ENCODE measurements around the gene TMEM229B. TPM values are rescaled to one million over a fixed set of nuclear protein-coding genes. Genes with fewer than 3 reads are reported as not detected.

Gene TMEM229B
- polyA plus RNA-seq, 1 of the 3 experiments (the other 2 are of a cell fraction): 0.16 TPM

DNA sequence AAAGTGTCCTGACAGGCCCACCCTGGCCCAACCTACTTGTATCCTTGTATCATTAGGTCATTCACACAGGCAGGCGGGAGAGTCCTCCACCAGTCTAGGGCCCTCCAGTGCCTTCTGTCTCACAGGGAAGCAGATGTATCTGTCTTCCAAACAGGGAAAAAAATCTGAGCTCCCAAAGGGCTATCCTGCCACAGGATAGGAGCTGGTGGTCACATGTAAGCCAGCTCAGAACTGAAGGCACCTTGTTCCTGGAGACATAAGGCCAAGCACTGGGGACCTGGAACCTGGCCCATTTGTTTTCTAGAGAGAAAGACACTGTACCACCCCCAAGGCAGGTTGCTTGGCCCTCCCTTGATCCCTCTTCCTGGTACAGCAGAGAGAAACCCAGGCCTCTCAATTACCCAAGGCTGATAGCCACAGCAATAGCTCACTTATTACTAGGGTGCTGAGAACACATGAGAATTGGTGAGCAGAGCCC, 25.1 kb upstream of the TMEM229B start (continued):
- TF ChIP-seq, protein P1, sequence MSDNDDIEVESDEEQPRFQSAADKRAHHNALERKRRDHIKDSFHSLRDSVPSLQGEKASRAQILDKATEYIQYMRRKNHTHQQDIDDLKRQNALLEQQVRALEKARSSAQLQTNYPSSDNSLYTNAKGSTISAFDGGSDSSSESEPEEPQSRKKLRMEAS (IDR thresholded peaks at IDR 0.05; ENCODE audit: low read depth): no peak

DNA sequence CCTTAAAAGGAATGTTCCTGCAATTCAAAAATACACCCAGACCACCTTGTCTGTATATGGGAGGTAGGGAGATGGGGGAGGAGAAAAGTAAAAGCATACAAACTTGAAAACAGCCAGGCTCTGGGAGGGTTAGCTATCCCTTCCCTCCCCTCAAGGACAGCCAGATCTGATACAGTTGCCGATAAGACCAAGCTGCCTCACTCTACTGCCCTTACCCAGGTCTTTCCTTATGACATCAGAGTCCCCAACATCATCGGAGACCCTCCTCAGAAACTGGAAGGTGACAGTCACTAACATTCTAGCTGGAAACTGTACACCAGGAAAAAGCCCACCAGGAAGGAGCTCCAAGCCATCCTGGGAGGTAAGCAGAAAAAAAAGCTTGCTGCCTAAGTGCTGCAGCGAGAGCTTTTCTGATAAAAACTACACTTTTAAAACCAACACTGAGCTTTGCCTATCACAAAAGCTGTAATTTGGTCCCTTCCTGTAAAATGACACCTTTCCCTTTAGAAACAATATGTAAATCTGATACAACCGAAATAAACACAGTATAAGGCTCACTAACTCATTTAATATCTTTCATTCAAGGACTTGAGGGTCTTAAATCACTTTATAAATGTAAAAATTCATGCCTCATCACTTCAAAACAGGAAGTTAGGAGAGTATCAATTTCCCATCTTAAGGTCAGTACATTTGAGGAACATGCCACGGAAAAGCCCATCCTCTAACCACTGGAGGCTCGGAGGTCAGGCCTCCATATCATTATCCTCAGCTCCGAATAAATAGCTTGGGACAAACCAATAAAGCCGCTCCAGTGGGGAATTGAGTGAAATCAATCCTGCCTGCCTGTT, 24.2 kb upstream of the TMEM229B start:
- POLR2A ChIA-PET: no interaction called here
- 84% methylated on average over 8 of the region's 8 CpGs for WGBS (ENCODE audit: low lambda C conversion rate)
- no peaks in the 10 kb centered on the region for H3F3A ChIP-seq (replicated peaks; ENCODE audit: insufficient read depth)
- H3K9me2 ChIP-seq: no peaks in the 10 kb centered on the region
- no peak overlapping the region for H3K4me3 ChIP-seq (ENCODE audit: low read depth in 2 of 2, low read length in 1 of 2)
- H3K27ac ChIP-seq (ENCODE audit: low read depth in 2 of 2, low read length in 1 of 2): no peak overlapping the region
- no peak overlapping the region for H2AFZ ChIP-seq (ENCODE audit: low read depth)
- no peak for DNase-seq
- no peaks in the 10 kb centered on the region for H3K9me3 ChIP-seq
- H3K79me2 ChIP-seq (ENCODE audit: insufficient read depth): no peaks in the 10 kb centered on the region
- no peak overlapping the region for H3K9ac ChIP-seq
- no peaks in the 10 kb centered on the region for H4K20me1 ChIP-seq (ENCODE audit: insufficient read depth)
- TF ChIP-seq RFX5 (IDR thresholded peaks at IDR 0.05; ENCODE audit: low read length) (no peak), POLR2AphosphoS5 (IDR thresholded peaks at IDR 0.05; ENCODE audit: low read depth, low read length) (no peak), MXI1 (IDR thresholded peaks at IDR 0.05; ENCODE audit: low read depth, low read length) (no peak), RAD21 (IDR thresholded peaks at IDR 0.05; ENCODE audit: low read length) (no peak), NFIC (IDR thresholded peaks at IDR 0.05; ENCODE audit: borderline replicate concordance) (no peak), EZH2phosphoT487 (IDR thresholded peaks at IDR 0.05; ENCODE audit: borderline replicate concordance, low read depth) (no peak), FOXM1 (IDR thresholded peaks at IDR 0.05; ENCODE audit: low read depth) (no peak), JUND (IDR thresholded peaks at IDR 0.05) (no peak), CHD2 (IDR thresholded peaks at IDR 0.05; ENCODE audit: low read length, partially characterized antibody) (no peak), NRF1 (IDR thresholded peaks at IDR 0.05; ENCODE audit: low read depth, low read length) (no peak)
- TF ChIP-seq, protein P2, sequence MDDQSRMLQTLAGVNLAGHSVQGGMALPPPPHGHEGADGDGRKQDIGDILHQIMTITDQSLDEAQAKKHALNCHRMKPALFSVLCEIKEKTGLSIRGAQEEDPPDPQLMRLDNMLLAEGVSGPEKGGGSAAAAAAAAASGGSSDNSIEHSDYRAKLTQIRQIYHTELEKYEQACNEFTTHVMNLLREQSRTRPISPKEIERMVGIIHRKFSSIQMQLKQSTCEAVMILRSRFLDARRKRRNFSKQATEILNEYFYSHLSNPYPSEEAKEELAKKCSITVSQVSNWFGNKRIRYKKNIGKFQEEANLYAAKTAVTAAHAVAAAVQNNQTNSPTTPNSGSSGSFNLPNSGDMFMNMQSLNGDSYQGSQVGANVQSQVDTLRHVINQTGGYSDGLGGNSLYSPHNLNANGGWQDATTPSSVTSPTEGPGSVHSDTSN (IDR thresholded peaks at IDR 0.05): no peak
- TF ChIP-seq, protein P3, sequence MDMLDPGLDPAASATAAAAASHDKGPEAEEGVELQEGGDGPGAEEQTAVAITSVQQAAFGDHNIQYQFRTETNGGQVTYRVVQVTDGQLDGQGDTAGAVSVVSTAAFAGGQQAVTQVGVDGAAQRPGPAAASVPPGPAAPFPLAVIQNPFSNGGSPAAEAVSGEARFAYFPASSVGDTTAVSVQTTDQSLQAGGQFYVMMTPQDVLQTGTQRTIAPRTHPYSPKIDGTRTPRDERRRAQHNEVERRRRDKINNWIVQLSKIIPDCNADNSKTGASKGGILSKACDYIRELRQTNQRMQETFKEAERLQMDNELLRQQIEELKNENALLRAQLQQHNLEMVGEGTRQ (IDR thresholded peaks at IDR 0.05; ENCODE audit: borderline replicate concordance, low read depth, low read length): no peak
- TF ChIP-seq, protein P1 (IDR thresholded peaks at IDR 0.05; ENCODE audit: low read depth): no peak
- peaks cover 2% of the 10 kb centered on the region; the same call in 1 of the 2 replicates for H3K27me3 ChIP-seq (ENCODE audit: insufficient read depth)
- peaks cover 0 to 18% of the 10 kb centered on the region in 2 experiments; a peak in 2 of 4 replicates for H3K4me1 ChIP-seq (ENCODE audit: control insufficient read depth in 1 of 2, insufficient read depth in 2 of 2, low read depth in 1 of 2, low read length in 1 of 2)
- CTCF ChIA-PET: interaction anchor here (1.1 to 10.1 kb wide), 6 partner anchors 15 to 192 kb away, joined by 4 to 94 read pairs (median 8); no protein-coding TSS in a partner anchor
- no peak overlapping the region for H3K4me2 ChIP-seq
- H3K36me3 ChIP-seq (replicated peaks in 1 of 2; ENCODE audit: control insufficient read depth in 1 of 2, insufficient read depth in 2 of 2, low read length in 1 of 2): no peaks in the 10 kb centered on the region

All from SK-N-SH (cell line).